Lower lobe of right lung (tissue), 2 donors: ENCODE measurements around the gene DNAJC6. TPM values are rescaled to one million over a fixed set of nuclear protein-coding genes. Genes with fewer than 3 reads are reported as not detected.
"Not testable (repeated sequence)": the region's sequence is repeated elsewhere in the genome, so short reads cannot be mapped to it uniquely, and the experiment has no call there.

Experiments used
- ATAC-seq, 2 donors: fragments of 200-7000 bp; cut with Tn5 transposase; one replicate each; pipeline ENCODE4 v1.9.1; 2020 to 2022; ENCODE audit warnings: mild to moderate bottlenecking in 2 of 2, moderate library complexity in 2 of 2
- DNase-seq: peaks from one replicate; pipeline ENCODE4 v3.0.0-alpha.2; 2020
- H3K27ac ChIP-seq: fragments of 200-600 bp; one replicate; pipeline ENCODE4 v1.8.0; 2022
- H3K27me3 ChIP-seq: fragments of 200-600 bp; one replicate; pipeline ENCODE4 v1.8.0; 2022; ENCODE audit warnings: low read depth
- H3K36me3 ChIP-seq: fragments of 200-600 bp; one replicate; pipeline ENCODE4 v1.8.0; 2022; ENCODE audit warnings: mild to moderate bottlenecking
- H3K4me1 ChIP-seq: fragments of 200-600 bp; one replicate; pipeline ENCODE4 v1.8.0; 2022
- H3K4me3 ChIP-seq: fragments of 200-600 bp; one replicate; pipeline ENCODE4 v1.8.0; 2022; ENCODE audit warnings: mild to moderate bottlenecking
- H3K9me3 ChIP-seq: fragments of 200-600 bp; one replicate; pipeline ENCODE4 v1.8.0; 2022
- intact Hi-C: fragments of 100-400 bp; cut with DNase I; formaldehyde crosslinking; loops from one replicate; pipeline ENCODE4 v1.11.0; 2022
- total RNA-seq: library from RNA; stranded (reverse); fragmentation: NEBNext Ultra II Directional; extraction: Animal tissue kit (Norgen Biotek cat#: 25700); gene quantifications from one replicate; pipeline ENCODE4 v1.2.1, GENCODE V29; 2021
- TF ChIP-seq, protein P1 (sequence below): fragments of 200-600 bp; IDR thresholded peaks from one replicate; pipeline ENCODE4 v1.8.0; 2022; ENCODE audit warnings: antibody characterized with exemption, mild to moderate bottlenecking
- donor health status: DM: no; HTN: yes; CAD: no; lungs with severe emphysema.

Gene DNAJC6
- total RNA-seq, 1 donor from 2014 or later: 10.5 TPM

DNA sequence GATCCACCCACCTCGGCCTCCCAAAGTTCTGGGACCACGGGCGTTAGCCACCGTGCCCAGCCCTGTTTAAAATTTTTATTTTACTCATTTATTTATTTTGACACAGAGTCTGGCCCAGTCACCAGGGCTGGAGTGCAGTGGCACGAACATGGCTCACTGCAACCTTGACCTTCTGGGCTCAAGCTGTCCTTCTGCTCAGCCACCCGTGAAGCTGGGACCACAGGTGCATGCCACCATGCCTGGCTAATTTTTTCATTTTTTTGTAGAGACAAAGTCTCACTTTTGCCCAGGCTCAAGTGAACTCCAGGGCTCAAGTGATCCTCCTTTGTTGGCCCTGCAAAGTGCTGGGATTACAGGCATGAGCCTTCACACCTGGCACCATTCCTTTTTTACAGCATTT is 27.5 kb upstream of the DNAJC6 start:
- Histone ChIP-seq H3K27ac (no peak overlapping the region), H3K36me3 (no peaks in the 10 kb centered on the region), H3K4me1 (no peaks in the 10 kb centered on the region), H3K9me3 (no peaks in the 10 kb centered on the region), H3K27me3 (no peaks in the 10 kb centered on the region), H3K4me3 (no peak overlapping the region)
- TF ChIP-seq, protein P1, sequence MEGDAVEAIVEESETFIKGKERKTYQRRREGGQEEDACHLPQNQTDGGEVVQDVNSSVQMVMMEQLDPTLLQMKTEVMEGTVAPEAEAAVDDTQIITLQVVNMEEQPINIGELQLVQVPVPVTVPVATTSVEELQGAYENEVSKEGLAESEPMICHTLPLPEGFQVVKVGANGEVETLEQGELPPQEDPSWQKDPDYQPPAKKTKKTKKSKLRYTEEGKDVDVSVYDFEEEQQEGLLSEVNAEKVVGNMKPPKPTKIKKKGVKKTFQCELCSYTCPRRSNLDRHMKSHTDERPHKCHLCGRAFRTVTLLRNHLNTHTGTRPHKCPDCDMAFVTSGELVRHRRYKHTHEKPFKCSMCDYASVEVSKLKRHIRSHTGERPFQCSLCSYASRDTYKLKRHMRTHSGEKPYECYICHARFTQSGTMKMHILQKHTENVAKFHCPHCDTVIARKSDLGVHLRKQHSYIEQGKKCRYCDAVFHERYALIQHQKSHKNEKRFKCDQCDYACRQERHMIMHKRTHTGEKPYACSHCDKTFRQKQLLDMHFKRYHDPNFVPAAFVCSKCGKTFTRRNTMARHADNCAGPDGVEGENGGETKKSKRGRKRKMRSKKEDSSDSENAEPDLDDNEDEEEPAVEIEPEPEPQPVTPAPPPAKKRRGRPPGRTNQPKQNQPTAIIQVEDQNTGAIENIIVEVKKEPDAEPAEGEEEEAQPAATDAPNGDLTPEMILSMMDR: no peak
- intact Hi-C loops: no loop called here
- no peak for DNase-seq
- ATAC-seq: no peak

DNA sequence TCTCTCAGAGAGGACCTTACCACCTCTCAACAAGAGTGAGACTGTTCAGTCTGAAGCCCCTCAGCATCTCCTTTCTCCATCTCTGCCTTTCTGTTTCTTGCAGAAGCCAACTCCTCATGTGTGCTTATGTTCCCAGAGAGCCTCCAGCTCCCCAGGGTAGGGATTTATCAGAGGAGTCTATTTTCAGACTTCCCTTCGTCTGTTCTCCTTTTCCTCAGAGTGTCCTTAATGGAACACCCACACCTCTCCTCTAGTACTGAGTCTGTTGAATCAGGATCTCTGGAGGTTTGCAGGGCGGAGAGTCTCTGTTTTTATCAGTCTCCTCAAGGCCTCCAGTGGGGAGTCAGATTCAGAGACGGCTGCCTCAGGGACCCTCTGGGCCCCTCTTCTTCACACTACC is 25.1 kb upstream of the DNAJC6 start:
- no peaks in the 10 kb centered on the region for H3K27me3 ChIP-seq
- intact Hi-C loops: no loop called here
- H3K9me3 ChIP-seq: no peaks in the 10 kb centered on the region
- ATAC-seq: peak in 1 of 2 donors; percentile 34
- TF ChIP-seq, protein P1: no peak
- H3K4me1 ChIP-seq: no peaks in the 10 kb centered on the region
- H3K4me3 ChIP-seq: no peak overlapping the region
- H3K27ac ChIP-seq: no peak overlapping the region
- DNase-seq: no peak
- no peaks in the 10 kb centered on the region for H3K36me3 ChIP-seq

DNA sequence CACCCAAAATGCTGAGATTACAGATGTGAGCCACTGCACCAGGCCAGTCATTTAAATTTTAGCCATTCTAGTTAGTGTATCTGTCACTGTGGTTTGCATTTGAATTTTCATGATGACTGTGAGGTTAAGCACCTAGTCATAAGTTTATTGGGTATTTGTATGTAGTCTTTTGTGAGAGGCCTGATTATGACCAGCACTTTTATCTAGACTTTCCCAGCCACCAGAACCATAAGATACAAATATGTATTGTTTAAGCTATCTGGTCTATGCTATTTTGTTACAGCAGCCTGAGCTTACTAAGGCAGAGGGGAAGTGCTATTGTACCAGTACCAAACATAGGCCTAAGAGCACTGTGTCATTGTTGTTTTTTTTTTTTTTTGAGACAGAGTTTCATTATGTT is 19.9 kb upstream of the DNAJC6 start:
- DNase-seq: no peak

DNA sequence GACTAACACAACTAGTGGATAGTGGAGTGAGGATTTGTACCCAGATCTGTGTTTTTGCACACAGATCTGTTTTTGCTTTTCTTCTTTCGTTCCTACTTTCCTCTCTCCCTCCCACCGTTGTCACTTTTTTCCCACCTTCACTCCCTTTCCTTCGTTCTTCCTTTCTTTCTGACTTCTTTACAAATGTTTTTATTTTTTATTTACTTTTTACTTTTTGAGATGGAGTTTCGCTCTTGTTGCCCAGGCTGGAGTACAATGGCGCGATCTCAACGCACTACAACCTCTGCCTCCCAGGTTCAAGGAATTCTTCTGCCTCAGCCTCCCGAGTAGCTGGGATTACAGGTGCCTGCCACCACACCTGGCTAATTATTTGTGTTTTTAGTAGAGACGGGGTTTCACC is 17.5 kb upstream of the DNAJC6 start:
- intact Hi-C loops, H3K27me3 ChIP-seq, DNase-seq, H3K36me3 ChIP-seq, ATAC-seq, H3K4me1 ChIP-seq, H3K9me3 ChIP-seq, H3K27ac ChIP-seq, H3K4me3 ChIP-seq: not testable (repeated sequence)

More for the DNA sequence above, 19.9 kb upstream of the DNAJC6 start:
- Histone ChIP-seq H3K27me3 (no peaks in the 10 kb centered on the region), H3K36me3 (no peaks in the 10 kb centered on the region), H3K4me1 (no peaks in the 10 kb centered on the region), H3K9me3 (no peaks in the 10 kb centered on the region), H3K27ac (no peak overlapping the region), H3K4me3 (no peak overlapping the region)
- TF ChIP-seq, protein P1: no peak
- intact Hi-C loops: no loop called here
- ATAC-seq: no peak

DNA sequence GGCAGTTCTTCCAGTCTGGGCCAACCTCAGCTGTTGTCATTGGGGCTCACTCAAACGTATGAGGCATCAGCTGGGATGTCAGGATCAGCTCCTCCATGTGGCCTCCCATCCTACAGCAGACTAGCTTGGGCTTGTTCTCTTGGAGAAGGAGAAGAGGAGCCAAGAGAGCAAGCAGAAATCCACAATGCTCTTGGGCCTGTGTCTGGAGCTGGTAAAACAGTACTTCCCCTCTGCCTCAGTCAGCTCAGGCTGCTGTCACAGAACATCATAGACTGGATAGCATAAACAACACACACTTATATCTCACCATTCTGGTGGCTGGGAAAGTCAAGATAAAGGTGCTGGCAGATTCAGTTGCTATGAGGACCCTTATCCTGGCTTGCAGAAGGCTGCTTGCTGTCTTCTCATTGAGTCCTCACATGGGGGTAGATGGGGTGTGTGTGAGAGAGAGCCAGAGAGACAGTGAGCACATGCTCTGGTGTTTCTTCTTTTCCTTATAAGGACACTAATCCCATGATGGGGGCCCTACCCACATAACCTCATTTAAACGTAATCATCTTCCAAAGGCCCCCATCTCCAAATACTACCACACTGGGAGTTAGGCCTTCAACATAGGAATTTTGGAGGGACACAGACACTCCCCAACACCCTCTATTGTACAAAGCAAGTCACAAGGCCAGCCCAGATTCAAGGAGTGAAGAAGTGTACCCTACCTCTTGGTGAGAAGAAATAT is 16.3 kb upstream of the DNAJC6 start:
- intact Hi-C loops: no loop called here

DNA sequence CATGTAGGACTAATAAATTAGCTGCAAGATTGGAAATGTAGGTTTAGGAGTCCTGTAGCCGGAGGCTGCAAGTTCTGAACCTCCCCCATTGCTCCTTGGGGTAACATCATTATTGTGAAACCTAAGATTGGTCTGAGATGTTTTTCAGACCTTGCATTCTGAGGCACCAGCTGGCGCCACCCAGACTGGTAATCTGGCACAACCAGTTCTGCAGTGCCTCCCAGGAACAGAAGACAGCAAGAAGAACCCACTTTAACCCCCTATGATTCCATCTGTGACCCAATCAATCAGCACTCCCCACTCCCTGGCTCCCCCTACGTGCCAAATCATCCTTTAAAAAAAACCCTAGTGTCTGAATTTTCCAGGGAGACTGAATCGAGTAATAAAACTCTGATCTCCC is 11.6 kb upstream of the DNAJC6 start:
- Histone ChIP-seq H3K27ac (no peak overlapping the region), H3K9me3 (no peaks in the 10 kb centered on the region), H3K36me3 (no peaks in the 10 kb centered on the region), H3K4me3 (no peak overlapping the region), H3K4me1 (no peaks in the 10 kb centered on the region), H3K27me3 (no peaks in the 10 kb centered on the region)
- TF ChIP-seq, protein P1: no peak
- ATAC-seq (no peak), DNase-seq (no peak)
- intact Hi-C loops: no loop called here

More for the DNA sequence above, 16.3 kb upstream of the DNAJC6 start:
- ATAC-seq: no peak
- H3K27ac ChIP-seq: no peak overlapping the region
- no peaks in the 10 kb centered on the region for H3K36me3 ChIP-seq
- H3K9me3 ChIP-seq: no peaks in the 10 kb centered on the region
- H3K4me1 ChIP-seq: no peaks in the 10 kb centered on the region
- H3K27me3 ChIP-seq: no peaks in the 10 kb centered on the region
- TF ChIP-seq, protein P1: no peak
- no peak overlapping the region for H3K4me3 ChIP-seq
- no peak for DNase-seq
